ENCODE results near the gene USP35.
"Not testable (repeated sequence)": the region's sequence is repeated elsewhere in the genome, so short reads cannot be mapped to it uniquely, and the experiment has no call there.

Gene USP35

DNA sequence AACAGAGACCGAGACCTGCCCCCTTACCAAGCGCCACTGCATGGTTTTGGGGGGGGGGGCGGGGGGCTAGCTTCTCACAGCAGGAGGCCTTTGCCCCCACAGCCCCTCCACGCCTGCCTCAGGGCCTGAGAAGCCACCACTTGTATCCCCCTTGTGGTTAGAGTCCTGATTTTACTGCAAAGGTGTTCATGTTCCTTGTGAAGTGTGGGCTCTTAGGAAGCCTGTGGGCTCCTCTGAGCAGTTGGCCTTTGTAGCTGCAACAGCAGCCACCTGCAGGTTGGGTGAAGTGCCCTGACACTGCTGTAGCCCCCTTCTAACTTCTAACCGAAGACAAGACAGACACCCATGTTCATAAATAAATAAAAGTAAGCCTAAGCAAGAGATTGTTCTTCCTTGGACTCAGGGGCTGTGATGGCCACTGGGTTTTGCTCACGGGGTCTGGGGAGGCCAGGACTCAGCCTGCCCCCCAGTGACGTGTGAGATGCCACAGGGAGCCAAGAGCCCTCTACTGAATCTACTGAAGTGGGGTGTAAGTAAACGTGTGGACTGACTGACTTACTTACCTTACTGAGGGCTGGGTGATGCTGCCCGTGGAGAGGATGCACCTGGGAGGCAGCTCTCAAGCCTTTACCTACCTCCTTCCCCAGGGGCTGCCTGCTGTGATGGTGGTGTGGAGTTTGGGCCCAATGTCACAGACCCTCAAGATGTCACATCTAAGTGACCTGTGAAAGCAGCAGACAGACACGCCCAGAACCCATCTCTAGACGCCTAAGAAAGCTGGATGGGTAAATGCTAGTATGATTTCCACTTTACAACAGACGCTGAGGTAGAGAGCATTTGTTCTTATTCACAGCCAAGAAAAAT is 25.8 kb downstream of the USP35 start:
- no peak for DNase-seq (ENCODE audit: low read depth in 3 of 3)

GRCh38 chr11:78216021-78216420 is 27.3 kb downstream of the USP35 start:
- DNase-seq (ENCODE audit: low read depth in 3 of 3): no peak

- no peak for DNase-seq (ENCODE audit: low read depth in 3 of 3)
These were observed 28.0 kb downstream of the USP35 start for GRCh38 chr11:78216571-78217287.

- no peak for DNase-seq (ENCODE audit: low read depth in 3 of 3)
These were observed 29.2 kb downstream of the USP35 start for GRCh38 chr11:78217650-78218541.

GRCh38 chr11:78218707-78219492 is 30.2 kb downstream of the USP35 start:
- no peak for DNase-seq (ENCODE audit: low read depth in 3 of 3)

- no peak for DNase-seq (ENCODE audit: low read depth in 3 of 3)
These were observed 30.9 kb downstream of the USP35 start for GRCh38 chr11:78219493-78220217.

GRCh38 chr11:78220218-78221157 is 31.8 kb downstream of the USP35 start:
- DNase-seq (ENCODE audit: low read depth in 3 of 3): no peak

DNA sequence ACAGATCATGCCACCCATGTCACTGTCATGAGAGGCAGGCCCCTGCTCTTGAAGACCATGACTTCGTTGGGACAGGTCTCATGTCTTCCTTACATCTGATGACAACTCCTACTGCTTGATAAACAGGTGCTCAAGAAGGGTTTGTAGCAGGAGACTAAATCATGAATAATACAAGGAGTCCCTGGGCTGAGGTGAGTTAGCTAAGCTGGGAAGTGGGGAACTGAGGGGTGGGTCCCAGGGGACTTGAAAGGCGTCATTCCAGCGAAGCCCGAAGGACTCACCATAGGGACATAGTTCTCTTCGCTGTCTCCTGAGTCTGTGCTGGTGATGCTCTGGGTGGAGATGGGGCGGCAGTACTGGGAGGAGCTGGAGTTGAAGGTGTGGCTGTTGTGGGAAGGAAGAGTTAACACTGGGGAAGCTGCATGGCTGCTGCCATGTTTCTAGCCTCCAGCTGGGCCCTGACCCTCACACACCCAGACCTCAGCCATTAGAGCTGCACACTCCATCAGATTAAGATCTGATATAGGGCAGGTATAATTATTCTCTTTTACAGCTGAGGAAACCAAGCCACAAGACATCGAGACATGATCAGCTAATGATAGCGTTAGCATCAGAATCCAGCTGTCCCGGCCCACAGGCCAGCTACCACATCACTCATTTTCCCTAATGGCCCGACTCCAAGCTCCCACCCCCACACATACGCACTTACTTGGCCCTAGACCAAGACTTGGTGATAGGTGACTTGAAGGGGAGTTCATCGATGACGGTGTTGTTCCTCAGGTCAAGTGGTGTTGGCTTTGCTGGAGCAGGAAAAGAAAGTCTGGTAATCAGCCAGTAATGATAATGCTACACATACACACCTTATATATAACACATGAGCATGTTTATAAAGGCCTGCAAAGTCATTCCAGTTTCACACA is 32.9 kb downstream of the USP35 start:
- no peak for DNase-seq (ENCODE audit: low read depth in 3 of 3)

DNA sequence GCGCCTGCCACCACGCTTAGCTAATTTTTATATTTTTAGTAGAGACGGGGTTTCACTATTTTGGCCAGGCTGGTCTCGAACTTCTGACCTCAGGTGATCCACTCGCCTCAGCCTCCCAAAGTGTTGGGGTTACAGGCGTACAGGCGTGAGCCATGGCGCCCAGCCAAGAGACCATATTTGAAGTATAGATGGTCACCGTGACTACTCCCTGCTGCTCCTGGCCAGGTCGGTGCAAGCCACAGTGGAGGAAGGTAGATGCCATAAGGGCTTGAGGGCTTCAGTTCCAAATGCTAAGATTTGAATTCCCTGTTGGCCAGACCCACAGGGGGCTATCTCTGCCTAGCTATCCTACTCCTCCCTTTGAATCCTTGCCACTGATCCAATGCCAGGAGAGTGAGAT is 34.0 kb downstream of the USP35 start:
- DNase-seq (ENCODE audit: low read depth in 3 of 3): not testable (repeated sequence)

- no peak for DNase-seq (ENCODE audit: low read depth in 3 of 3)
These were observed 34.7 kb downstream of the USP35 start for GRCh38 chr11:78223320-78223954.

- DNase-seq (ENCODE audit: low read depth in 3 of 3): no peak
These were observed 35.8 kb downstream of the USP35 start for GRCh38 chr11:78224506-78224905.

DNA sequence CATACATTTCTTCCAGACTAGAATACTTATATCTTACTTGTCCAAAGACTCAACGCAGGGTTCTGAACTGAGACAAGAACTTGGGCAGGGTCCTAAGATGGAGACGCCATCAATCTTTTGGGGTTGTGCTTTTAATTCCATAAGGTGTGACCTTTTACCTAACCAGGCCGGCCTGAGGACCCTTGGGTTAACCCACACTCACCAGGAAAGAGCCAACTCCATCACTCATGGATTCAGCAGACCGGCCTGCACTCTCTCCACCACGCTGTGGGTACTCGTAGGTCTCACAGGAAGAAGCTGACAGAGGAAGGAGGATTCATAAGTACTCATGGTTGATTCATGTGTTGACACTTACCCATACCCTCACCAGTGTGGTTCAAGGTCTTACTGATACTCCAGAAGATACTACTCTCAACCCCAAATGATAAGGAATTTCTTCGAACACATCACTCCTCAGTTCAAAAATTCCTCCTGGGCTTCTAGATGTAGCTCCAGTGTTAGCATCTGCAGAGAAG is 36.2 kb downstream of the USP35 start:
- DNase-seq (ENCODE audit: low read depth in 3 of 3): no peak

DNA sequence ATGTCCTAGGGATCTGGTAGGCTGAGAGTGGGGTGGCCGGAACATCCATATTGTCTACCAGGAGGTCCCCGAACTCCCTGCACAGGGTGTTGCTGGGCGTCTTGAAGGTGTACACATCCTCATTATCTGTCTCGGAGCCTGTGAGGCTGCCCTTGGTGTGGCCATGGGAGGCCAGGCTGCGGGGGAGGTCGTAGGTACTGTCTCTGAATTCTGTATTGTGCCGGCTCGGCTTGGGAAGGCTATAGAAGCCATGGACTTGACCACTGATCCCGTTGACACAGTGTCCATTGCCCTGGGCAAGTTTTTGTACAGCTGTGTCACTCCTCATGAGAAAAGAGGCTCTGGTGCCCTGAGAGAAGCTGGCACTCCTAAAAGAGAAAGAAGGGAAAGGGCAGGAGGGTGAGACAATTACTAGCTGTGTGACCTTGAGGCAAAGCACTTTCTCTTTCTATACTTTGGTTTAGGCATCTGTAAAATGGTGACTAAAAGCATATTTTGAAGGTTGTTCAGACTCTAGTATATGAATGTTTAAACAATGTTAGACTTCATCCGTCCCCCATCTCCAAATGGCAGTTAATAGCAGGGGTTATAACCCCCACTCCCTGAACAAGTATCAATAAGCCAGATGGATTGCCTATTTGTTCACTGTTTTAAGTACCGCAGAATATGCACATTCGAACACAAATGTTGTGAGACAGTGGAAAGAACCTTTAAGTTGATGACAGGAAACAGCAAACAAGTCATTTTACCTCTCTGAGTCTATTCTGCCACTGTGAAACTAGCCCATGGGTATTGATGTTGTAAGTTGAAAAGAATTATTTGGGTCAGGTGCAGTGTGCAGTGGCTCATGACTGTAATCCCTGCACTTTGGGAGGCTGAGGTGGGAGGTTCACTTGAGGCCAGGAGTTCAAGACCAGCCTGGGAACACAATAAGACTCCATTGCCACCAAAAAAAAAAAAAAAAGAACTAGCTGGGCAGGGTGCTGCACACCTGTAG is 38.3 kb downstream of the USP35 start:
- no peak for DNase-seq (ENCODE audit: low read depth in 3 of 3)

DNA sequence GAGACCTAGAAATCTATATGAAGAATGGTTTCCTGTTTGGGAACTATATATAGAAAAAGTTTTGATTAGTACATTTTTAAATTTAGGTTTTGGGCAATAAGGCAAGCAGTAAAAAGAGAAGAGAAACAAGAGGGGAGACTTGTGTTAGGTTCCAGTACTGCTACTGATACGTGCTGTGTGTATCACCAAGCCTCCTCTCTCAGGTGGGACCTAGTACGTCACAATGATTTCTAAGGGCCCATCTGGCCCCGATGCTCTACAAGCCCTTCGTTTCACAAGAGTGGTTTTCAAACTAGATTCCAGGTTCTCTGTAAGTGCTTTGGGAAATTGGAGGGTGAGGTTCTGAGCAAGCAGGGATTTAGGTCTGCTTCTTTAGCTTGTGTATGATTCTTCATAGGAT is 39.2 kb downstream of the USP35 start:
- no peak for DNase-seq (ENCODE audit: low read depth in 3 of 3)

- no peak for DNase-seq (ENCODE audit: low read depth in 3 of 3)
These were observed 39.7 kb downstream of the USP35 start for GRCh38 chr11:78228467-78228866.

- no peak for DNase-seq (ENCODE audit: low read depth in 3 of 3)
These were observed 40.4 kb downstream of the USP35 start for GRCh38 chr11:78229106-78229505.

Data from stimulated activated CD4-positive, alpha-beta T cell treated with anti-CD3 and anti-CD28 coated beads, TNF-alpha, amount 100 ng/mL, for 4 hours (primary cell).